Measurements from ENCODE around the gene MACROD2.
"Not testable (repeated sequence)": the region's sequence is repeated elsewhere in the genome, so short reads cannot be mapped to it uniquely, and the experiment has no call there.

Gene MACROD2

GRCh38 chr20:15977026-15977425 lies 1981.7 kb downstream of the MACROD2 start:
- DNase-seq: no peak

DNA sequence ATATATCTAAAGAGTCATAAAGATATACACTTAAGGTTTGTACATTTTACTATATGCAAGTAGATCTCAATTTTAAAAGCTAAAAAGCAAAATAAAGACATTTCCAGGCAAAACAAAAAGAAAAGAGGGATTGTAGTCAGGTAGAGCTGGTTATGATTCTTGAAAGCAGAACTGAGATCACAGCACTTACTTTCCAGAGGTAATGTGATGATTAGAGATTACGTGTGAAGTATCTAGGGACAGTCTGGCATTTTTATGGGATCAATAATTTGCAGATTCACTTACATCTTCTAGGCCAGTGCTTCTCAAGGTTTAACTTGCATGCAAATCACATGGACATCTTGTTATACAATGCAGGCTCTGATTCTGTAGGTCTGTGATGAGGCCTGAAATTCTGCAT lies 1982.4 kb downstream of the MACROD2 start:
- DNase-seq: no peak

DNA sequence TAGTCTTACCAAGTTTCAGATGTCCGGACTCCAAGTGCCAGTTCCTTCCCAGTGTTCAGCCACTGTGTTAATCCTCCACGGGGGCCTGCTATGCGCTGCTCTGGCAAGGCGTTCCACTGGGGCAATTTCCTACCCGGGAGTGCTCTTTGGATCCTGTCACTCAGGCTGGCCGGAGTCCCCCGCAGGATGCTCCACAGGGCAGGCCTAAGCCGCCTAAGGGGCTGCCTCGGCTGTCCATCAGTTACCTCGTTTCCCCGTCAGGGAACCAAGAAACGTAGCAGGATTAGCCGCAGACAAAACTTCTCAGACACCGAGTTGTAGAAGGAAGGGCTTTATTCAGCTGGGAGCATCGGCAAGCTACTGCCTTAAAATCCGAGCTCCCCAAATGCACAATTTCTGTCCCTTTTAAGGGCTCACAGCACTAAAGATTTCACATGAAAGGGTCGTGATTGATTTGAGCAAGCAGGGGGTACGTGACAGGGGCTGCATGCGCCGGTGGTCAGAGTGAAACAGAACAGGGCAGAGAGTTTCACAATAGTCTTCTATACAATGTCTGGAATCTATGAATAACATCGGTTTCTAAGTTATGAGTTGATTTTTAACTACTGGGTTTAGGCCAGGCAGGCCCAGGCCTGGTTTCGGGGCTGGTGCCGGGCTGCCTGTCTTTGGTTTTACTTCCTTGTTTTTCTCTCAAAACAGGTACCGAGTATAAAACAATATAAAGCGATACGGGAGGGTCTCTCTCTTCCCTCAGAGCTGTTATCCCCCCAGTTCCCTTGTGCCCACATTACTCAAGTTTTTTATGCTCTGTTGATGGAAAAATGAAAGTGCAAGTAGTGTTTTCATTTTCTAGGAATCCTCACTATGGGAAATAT lies 1990.4 kb downstream of the MACROD2 start:
- not testable (repeated sequence) for DNase-seq

DNA sequence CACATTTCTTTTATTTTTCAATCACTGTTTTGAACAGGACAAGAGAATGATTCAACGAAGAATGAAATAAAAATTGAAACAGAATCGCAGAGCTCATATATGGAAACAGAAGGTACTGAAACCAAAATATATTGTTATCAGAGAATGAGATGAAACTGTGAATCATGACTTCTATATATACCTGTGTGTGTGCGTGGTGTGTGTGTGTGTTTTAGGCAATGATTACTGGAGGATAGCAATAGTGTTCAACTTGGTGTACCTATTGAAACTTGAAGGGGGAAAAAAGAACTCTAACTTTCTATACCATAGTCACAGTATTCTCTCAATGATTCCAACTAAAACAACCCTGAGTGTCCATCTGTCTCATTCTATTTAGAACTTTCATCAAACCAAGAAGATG lies 1991.4 kb downstream of the MACROD2 start:
- DNase-seq: no peak

DNA sequence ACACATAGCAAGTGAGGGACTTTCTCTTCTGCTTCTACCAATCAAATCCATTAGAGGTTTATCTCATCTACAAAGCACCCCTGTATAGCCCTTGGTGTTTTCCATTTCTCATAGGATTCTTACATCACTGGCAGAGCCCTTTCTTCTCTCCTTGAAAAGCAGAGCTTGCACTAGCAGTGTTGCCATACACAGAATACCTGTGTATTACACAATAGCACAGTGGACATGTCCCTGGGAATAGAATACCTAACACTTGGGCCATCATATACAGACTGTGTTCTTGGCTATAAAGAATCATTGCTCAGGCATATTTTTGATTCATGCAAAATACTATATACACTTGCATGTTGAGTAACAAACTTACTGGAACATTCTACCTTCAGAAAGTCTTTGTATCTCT lies 1996.0 kb downstream of the MACROD2 start:
- DNase-seq: no peak

DNA sequence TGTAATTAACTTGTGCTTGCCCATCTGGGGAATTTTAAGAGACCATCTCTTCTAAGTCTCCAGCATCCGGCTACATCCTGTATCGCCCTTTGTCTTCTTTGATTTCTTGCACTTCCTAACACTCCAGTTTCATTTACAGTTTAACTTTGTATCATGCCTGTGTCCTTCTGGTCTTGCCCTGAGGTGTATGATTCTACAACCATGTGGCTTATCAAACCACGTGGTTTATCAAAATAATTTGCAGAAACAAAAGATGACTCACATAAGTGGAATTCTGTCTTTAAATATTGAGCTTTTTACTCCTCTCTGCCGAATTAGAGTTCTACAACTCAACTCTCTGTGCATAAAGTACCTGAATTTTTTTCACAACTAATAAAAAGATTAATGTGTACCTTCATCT lies 1997.2 kb downstream of the MACROD2 start:
- no peak for DNase-seq

- DNase-seq: no peak
Measured at GRCh38 chr20:16000112-16000511, 2004.8 kb downstream of the MACROD2 start.

- DNase-seq: no peak
Measured at GRCh38 chr20:16001286-16001685, 2006.0 kb downstream of the MACROD2 start.

DNA sequence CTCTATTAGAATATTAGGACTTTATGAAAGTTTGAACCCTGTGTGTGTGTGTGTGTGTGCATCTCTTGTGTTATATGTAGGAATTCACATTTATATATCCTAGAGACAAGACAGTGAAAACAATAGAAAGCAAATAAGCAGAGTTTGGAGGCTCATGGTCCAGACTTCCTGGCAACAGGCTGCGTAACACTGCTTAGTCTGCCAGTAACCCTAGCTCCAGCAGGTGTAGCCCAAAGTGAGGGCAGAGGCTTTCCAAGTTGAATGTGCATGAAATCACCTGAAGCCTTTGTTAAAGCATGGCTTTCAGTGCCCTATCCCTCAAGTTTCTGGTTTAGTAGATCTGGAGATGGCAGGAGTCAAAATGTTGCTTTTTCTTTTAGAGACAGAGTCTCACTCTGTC lies 2008.0 kb downstream of the MACROD2 start:
- DNase-seq: no peak

DNA sequence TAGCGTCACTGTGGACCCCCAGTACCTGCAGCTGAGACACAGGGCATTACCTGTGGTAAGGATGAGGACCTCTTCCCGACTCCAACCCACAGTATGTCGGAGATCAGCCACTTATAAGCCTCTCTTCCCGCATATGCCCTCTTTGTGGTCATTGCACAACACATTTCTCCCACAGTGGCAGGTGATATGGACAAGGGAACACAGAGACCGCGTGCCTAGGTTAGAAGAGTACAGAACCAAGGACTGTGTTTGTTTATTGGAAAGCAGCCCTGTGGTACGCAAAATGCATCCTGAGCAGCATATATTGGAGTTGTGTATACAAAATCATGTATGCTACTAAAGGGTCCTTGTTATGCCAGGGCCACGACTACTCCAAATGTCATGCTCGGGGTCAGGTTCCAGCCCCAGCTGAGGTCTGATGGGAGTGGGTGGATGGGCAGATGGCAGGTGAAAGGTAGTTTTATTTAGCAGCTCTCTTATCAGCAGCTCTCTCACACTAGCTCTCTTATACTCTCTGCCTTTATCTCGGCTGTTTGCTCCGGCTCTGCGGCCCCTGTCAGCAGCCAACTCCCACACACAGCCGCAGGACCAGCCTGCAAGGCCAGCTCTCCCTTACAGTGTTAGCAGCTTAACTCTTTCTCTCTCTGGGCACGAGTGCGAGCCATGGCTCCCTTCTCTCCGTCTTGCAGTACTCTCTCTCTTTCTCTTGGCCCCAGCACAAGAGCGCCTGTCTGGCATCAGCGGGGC lies 2009.0 kb downstream of the MACROD2 start:
- no peak for DNase-seq

DNA sequence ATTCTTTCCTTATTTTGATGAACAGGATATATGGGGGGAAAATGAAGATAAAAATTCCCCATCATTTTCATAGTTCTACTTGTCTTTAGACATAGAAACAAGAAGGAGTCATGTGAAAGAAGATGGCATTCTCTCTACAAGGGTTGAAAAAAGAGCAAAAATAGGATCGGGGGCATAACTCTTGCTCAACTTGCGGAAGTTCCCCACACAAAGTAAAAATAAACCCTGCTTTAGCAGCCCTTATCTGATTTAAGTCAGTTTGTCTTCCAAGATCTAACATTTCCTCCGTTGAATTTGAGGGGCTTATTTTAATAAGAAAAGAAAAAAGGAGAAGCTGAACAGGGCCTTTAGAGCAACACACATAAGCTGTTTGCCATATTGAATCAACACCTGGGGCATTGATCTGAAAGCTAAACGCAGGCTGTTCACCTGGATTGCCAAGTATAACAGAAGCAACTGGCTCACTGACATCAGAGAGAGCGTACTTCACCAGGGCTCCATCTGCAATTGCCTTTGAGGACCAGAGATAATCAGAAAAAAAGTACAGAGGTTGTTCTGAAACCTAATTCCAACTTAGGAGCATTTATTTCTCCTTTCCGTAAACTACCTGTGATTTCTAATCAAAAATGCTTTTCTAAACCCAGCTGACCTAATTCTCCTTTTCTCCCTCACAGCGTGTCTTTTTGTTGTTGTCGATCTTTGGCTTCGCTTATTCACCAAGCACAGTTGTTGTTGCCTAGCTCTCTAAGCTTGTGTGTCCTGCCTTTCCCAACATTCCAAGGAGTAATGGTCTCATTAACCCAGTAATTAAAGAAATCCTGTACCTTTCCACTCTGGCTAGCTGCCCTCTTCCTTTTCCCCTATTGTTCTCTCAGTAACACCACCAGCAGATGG lies 2010.0 kb downstream of the MACROD2 start:
- no peak for DNase-seq

DNA sequence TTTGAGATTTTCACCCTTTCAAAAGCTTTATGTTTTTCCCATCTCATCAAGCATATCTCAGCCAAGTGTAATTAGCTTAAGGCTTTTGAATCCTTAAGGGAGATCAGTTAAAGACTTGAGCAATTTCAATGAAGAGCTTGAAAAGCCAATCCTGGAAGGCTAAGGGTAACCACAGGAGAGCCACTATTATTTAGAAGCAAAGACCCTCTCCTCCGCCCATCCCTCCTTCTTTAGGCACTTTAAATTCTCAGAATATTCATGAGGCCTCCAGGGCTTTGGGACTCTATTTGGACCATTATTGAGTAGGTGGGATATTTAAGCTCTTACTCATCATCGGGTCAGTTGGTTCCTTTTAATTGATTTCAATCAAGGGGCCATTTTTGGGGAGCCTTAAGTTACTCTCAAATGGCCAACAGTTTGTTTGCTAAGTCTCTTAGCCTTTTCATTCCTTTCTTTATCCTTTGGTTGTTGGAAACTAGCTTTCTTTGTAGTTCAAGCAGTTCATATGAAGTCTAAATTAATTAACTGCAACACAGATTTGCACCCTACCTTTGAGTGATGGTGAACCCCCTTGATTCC lies 2010.7 kb downstream of the MACROD2 start:
- DNase-seq: no peak

- DNase-seq: no peak
Measured at GRCh38 chr20:16007164-16007563, 2011.8 kb downstream of the MACROD2 start.

- DNase-seq: no peak
Measured at GRCh38 chr20:16007962-16008361, 2012.6 kb downstream of the MACROD2 start.

GRCh38 chr20:16011056-16011455 lies 2015.7 kb downstream of the MACROD2 start:
- no peak for DNase-seq

- no peak for DNase-seq
Measured at GRCh38 chr20:16011519-16011918, 2016.2 kb downstream of the MACROD2 start.

GRCh38 chr20:16012934-16013333 lies 2017.6 kb downstream of the MACROD2 start:
- not testable (repeated sequence) for DNase-seq

DNA sequence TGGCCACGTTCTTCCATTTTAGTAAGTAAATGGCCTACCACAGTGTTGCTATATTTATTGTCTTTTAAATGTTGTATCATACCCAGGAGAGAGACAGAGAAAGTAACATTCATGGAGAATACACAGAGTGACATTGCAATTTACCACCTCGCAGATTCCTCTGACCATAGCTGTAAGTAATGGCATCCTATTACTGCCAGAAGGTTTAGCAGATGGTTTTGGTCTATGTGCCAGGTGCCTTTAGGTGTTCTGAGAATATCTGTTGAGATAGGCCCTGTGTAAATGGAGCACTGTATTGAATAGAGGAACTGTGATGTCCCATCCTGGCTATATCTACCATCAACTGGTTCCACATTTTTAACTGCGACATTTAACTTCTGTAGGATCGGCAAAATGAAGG lies 2018.3 kb downstream of the MACROD2 start:
- DNase-seq: no peak

DNA sequence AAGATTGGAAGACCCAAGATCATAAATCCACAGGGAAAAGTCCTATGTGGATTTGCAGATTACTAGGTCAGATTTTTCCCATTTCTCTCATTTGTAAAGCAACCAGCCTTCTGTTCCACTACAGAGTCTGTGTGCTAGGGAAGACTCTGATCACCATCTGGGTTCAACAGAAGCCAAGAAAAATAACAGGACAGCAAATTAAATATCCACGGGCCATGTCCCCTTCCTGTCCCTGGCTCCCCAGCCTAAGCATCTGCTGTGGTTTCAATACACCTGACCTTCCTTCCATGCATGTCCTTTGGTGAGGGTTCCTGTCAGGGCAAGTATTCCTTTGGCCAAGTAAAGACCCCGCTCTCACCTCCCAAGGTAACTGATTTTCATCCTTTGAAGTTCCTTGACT lies 2019.1 kb downstream of the MACROD2 start:
- DNase-seq: no peak

GRCh38 chr20:16017656-16018055 lies 2022.3 kb downstream of the MACROD2 start:
- no peak for DNase-seq

- DNase-seq: no peak
Measured at GRCh38 chr20:16018881-16019280, 2023.6 kb downstream of the MACROD2 start.

DNA sequence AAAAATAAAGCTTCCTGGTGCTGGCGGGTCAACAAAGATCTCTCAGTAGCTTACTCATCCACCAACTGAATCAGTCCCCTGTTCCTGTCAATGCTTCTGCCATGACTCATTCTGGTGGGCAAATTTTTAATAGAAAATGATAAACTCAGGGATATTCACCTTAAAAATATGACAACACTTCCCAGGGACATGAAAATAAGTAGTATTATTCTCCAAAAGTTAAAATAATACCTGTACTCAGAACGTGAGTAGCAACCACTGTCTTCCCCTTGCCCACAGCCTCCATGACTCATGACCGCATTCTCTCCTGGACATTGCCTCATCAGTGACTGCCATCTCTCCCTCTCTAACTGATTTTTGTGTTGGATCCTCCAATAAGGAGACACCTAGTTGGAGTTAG lies 2025.7 kb downstream of the MACROD2 start:
- no peak for DNase-seq

GRCh38 chr20:16025084-16025483 lies 2029.8 kb downstream of the MACROD2 start:
- DNase-seq: no peak

All from NCI-H1436 treated with DMSO at 0.1 percent for 48 hours (cell line).